GM19099 (cell line): ENCODE measurements around the gene AUH.

Source experiments
- POLR2A ChIP-seq: IDR thresholded peaks from 3 replicates; pipeline ENCODE4 v1.6.1; 2011; ENCODE audit warnings: low read depth; ENCODE audit not compliant: insufficient read length; ENCODE audit errors: extremely low read depth

Gene AUH

GRCh38 chr9:91361291-91362050, at the start of gene AUH:
TSS of gene AUH (minus strand) at chr9:91361918. CDS start at chr9:91361889, 29 bp downstream.
- peak; percentile 72 for TF ChIP-seq POLR2A

GRCh38 chr9:91411096-91411771, 49.5 kb upstream of the AUH start:
- no peak for TF ChIP-seq POLR2A

- TF ChIP-seq POLR2A, result no peak
Measured at GRCh38 chr9:91410161-91410560, 48.4 kb upstream of the AUH start.

GRCh38 chr9:91408475-91408874, 46.8 kb upstream of the AUH start:
- TF ChIP-seq POLR2A, result no peak

GRCh38 chr9:91407580-91408318, 46.0 kb upstream of the AUH start:
- TF ChIP-seq POLR2A, result no peak

GRCh38 chr9:91405343-91406077, 43.8 kb upstream of the AUH start:
- TF ChIP-seq POLR2A, result no peak

GRCh38 chr9:91403665-91404543, 42.2 kb upstream of the AUH start:
- TF ChIP-seq POLR2A, result no peak

- TF ChIP-seq POLR2A, result no peak
Measured at GRCh38 chr9:91398926-91399325, 37.2 kb upstream of the AUH start.

- no peak for TF ChIP-seq POLR2A
Measured at GRCh38 chr9:91395553-91396471, 34.1 kb upstream of the AUH start.

- TF ChIP-seq POLR2A, result no peak
Measured at GRCh38 chr9:91395106-91395552, 33.4 kb upstream of the AUH start.

- TF ChIP-seq POLR2A, result no peak
Measured at GRCh38 chr9:91393826-91394225, 32.1 kb upstream of the AUH start.

- no peak for TF ChIP-seq POLR2A
Measured at GRCh38 chr9:91392435-91392834, 30.7 kb upstream of the AUH start.

- TF ChIP-seq POLR2A, result no peak
Measured at GRCh38 chr9:91391818-91392217, 30.1 kb upstream of the AUH start.
